Measurements from ENCODE around the gene SLC28A3. TPM values are rescaled to one million over a fixed set of nuclear protein-coding genes. Genes with fewer than 3 reads are reported as not detected.
A peak's percentile ranks its signal among the peaks of the same experiment; 100 is the strongest.

Gene SLC28A3
- total RNA-seq, 1 donor from 2014 or later, result 0.35 TPM

DNA sequence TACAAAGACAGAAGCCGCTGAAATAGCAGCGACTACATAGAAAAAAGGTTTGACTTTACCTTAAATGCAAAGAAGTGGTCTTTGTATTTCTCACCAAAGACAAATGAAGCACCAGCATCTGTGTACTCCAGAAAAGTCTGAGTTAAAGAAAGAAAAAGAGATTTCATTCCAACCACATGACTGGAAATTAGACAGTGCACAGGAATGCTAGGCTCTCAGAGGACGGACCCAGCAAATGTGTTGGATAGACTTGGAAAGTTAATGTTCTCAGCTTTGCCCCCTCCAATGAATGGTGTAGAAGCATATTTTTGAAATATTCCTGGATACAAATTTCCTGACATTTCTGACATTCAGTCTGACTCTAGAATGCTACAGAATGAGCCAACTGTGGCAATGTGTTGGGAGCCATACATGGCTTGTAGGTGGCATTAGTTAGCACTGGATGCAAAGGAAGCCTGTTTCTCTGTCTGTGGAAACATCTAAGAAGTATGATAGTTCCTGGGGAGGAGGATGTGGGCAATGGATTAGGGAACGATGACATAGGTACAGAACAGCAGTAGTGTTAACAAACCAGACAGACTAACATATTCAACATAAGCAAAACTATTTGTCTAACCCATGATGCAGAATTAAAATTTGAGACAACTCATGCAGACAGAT lies 43.3 kb downstream of the SLC28A3 start:
- Mint-ChIP-seq H3K36me3 (ENCODE audit: low read depth) (no peaks in the 10 kb centered on the region), H3K27ac (ENCODE audit: unreplicated experiment) (peak overlapping the region; percentile 79), H3K9me3 (ENCODE audit: low read depth) (no peaks in the 10 kb centered on the region), H3K4me1 (ENCODE audit: low read depth) (peaks cover 27% of the 10 kb centered on the region), H3K27me3 (ENCODE audit: low read depth) (no peaks in the 10 kb centered on the region), H3K4me3 (ENCODE audit: unreplicated experiment) (no peak overlapping the region)
- DNase-seq (ENCODE audit: low spot score), result no peak
- TF ChIP-seq, protein P1, sequence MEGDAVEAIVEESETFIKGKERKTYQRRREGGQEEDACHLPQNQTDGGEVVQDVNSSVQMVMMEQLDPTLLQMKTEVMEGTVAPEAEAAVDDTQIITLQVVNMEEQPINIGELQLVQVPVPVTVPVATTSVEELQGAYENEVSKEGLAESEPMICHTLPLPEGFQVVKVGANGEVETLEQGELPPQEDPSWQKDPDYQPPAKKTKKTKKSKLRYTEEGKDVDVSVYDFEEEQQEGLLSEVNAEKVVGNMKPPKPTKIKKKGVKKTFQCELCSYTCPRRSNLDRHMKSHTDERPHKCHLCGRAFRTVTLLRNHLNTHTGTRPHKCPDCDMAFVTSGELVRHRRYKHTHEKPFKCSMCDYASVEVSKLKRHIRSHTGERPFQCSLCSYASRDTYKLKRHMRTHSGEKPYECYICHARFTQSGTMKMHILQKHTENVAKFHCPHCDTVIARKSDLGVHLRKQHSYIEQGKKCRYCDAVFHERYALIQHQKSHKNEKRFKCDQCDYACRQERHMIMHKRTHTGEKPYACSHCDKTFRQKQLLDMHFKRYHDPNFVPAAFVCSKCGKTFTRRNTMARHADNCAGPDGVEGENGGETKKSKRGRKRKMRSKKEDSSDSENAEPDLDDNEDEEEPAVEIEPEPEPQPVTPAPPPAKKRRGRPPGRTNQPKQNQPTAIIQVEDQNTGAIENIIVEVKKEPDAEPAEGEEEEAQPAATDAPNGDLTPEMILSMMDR (IDR thresholded peaks at IDR 0.05), result no peak

DNA sequence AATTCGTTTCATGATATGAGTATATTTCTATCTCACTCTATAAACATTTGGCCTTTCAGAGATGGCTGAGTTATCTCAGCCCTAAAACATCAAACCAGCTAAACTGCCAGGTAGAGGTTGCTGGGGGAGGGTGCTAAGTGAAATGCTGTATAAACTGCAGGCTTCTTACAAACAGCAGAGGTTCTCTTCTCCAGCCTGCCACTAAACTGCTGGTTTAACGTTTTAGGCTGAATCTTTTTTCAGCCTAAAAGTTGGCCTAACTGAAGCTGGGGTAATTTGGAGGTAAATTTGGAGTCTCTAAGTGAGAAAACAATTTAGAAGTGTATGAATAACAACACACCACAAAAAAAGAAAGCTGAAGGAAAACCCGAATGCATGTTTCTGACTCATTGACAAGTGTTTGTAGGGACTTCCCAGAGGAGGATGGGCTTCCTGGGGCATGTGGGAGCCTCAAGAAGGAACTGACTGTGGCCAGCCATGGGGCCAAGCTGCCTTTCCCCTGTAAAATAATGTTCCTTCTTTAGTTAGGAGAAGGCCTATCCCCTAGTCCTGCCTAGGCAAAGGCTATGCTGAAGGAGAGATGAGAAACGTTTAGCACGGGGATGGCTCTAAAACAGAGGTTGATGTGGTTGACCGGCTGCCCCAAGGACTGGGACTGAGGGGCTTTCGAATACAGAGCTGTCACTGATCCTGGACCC lies 44.3 kb downstream of the SLC28A3 start:
- Mint-ChIP-seq H3K4me1 (ENCODE audit: low read depth) (peaks cover 22% of the 10 kb centered on the region), H3K4me3 (ENCODE audit: unreplicated experiment) (no peak overlapping the region), H3K36me3 (ENCODE audit: low read depth) (no peaks in the 10 kb centered on the region), H3K27me3 (ENCODE audit: low read depth) (no peaks in the 10 kb centered on the region), H3K27ac (ENCODE audit: unreplicated experiment) (peak overlapping the region; percentile 79), H3K9me3 (ENCODE audit: low read depth) (no peaks in the 10 kb centered on the region)
- TF ChIP-seq, protein P1 (IDR thresholded peaks at IDR 0.05), result no peak
- no peak for DNase-seq (ENCODE audit: low spot score)

- H3K9me3 Mint-ChIP-seq (ENCODE audit: low read depth), result no peaks in the 10 kb centered on the region
- peaks cover 22% of the 10 kb centered on the region for H3K4me1 Mint-ChIP-seq (ENCODE audit: low read depth)
- DNase-seq (ENCODE audit: low spot score), result no peak
- no peak overlapping the region for H3K4me3 Mint-ChIP-seq (ENCODE audit: unreplicated experiment)
- TF ChIP-seq, protein P1 (IDR thresholded peaks at IDR 0.05), result peak; percentile 34
- no peaks in the 10 kb centered on the region for H3K27me3 Mint-ChIP-seq (ENCODE audit: low read depth)
- no peaks in the 10 kb centered on the region for H3K36me3 Mint-ChIP-seq (ENCODE audit: low read depth)
- no peak overlapping the region for H3K27ac Mint-ChIP-seq (ENCODE audit: unreplicated experiment)
Measured at GRCh38 chr9:84294241-84294950, 46.2 kb downstream of the SLC28A3 start.

GRCh38 chr9:84293001-84293798 lies 47.4 kb downstream of the SLC28A3 start:
- Mint-ChIP-seq H3K9me3 (ENCODE audit: low read depth) (no peaks in the 10 kb centered on the region), H3K27me3 (ENCODE audit: low read depth) (peaks cover 3% of the 10 kb centered on the region), H3K36me3 (ENCODE audit: low read depth) (no peaks in the 10 kb centered on the region), H3K27ac (ENCODE audit: unreplicated experiment) (no peak overlapping the region), H3K4me1 (ENCODE audit: low read depth) (peaks cover 22% of the 10 kb centered on the region), H3K4me3 (ENCODE audit: unreplicated experiment) (no peak overlapping the region)
- no peak for DNase-seq (ENCODE audit: low spot score)
- TF ChIP-seq, protein P1 (IDR thresholded peaks at IDR 0.05), result no peak

- TF ChIP-seq, protein P1 (IDR thresholded peaks at IDR 0.05), result no peak
- Mint-ChIP-seq H3K27me3 (ENCODE audit: low read depth) (peaks cover 3% of the 10 kb centered on the region), H3K4me3 (ENCODE audit: unreplicated experiment) (no peak overlapping the region), H3K36me3 (ENCODE audit: low read depth) (no peaks in the 10 kb centered on the region), H3K4me1 (ENCODE audit: low read depth) (peaks cover 7% of the 10 kb centered on the region), H3K9me3 (ENCODE audit: low read depth) (no peaks in the 10 kb centered on the region), H3K27ac (ENCODE audit: unreplicated experiment) (no peak overlapping the region)
- DNase-seq (ENCODE audit: low spot score), result no peak
Measured at GRCh38 chr9:84285381-84285780, 55.2 kb downstream of the SLC28A3 start.

Data from chondrocyte (in vitro differentiated cells).